GM21619 (cell line): ENCODE measurements around the gene ANGPT4.
"Not testable (repeated sequence)": the region's sequence is repeated elsewhere in the genome, so short reads cannot be mapped to it uniquely, and the experiment has no call there.

ENCODE experiments used
- ATAC-seq: cut with Tn5 transposase; IDR thresholded peaks from one replicate; pipeline ENCODE4 v1.9.1; 2021; ENCODE audit not compliant: unreplicated experiment

Gene ANGPT4

DNA sequence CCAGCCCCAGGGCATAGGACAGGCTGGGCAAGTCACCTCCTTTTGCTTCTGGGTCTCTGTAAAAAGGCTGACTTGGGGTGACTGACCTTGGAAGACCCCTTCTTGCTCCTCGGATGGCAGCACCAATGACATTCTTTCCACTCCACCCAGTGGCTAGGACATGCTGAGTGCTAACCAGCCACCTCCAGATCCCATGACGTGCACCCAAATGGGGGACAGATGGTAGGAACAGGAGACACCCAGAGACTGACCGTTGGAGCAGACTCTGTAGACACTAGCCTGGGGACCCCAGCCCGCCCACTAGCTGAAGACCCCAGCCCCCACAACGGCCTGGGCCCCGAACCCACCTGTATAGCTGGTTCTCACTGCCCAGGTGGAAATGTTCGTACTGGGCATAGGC lies 38.3 kb downstream of the ANGPT4 start:
- ATAC-seq = no peak

GRCh38 chr20:875115-875514 lies 41.0 kb downstream of the ANGPT4 start:
- no peak for ATAC-seq

- ATAC-seq = no peak
Measured at GRCh38 chr20:873875-874607, 42.1 kb downstream of the ANGPT4 start.

- ATAC-seq = no peak
Measured at GRCh38 chr20:872855-873520, 43.1 kb downstream of the ANGPT4 start.

GRCh38 chr20:871948-872347 lies 44.2 kb downstream of the ANGPT4 start:
- ATAC-seq = no peak

DNA sequence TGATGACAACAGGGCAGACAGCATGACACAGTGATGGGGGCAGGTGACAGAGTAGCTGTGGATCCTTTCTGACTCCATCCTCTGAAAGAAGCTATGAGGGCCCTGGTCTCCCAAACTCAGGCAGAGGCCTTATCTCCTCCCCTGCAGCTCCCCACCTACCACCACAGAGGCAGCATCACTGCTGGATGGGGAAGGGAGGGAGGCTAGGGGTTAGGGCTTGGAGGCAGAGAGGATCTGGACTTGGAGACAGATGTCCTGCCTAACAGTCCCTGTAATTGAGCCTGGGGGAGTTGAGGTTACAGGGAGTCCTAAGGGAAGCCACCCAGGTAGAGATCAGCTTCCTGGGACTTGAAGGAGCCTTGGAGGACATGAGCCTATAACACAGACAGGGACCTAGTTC lies 44.7 kb downstream of the ANGPT4 start:
- no peak for ATAC-seq

DNA sequence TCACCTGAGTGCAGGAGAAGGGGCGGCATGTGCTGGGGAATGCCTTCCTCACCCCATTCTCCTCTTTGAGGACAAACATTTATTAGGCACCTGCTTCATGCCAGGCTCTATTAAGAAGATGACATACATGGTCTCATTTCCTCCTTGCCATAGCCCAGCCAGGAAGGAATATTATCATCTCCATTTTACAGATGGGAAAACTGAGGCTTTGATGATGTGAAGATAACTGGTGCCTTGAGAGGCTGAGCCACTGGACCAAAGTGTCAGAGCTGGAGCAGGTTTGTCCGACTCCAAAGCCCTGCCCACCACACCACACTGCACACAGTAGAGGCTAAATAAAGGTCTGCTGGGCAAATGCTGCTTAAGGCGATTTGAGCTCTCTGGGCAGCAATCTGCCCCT lies 45.4 kb downstream of the ANGPT4 start:
- ATAC-seq = no peak

GRCh38 chr20:869606-870005 lies 46.5 kb downstream of the ANGPT4 start:
- no peak for ATAC-seq

DNA sequence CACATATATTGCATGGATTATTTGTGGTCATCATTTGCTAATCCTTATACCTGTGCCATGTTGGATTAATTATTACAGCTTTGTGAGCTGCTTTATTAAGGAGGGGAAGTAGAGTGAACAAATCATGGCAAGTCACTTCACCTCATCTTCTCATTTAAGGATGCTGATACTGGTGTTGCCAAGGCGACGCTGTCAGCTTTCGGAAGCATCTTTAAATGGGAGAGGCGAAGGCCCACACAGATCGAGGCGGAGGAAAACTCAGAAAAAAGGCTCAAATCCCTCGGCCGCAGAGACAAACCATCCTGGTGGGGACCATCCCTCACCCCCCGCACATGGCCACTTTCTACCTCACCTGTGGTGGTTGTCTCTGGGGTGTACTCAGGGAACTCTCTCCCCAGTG lies 47.9 kb downstream of the ANGPT4 start:
- no peak for ATAC-seq

- no peak for ATAC-seq
Measured at GRCh38 chr20:865440-865839, 50.7 kb downstream of the ANGPT4 start.

GRCh38 chr20:860891-861290 lies 55.2 kb downstream of the ANGPT4 start:
- no peak for ATAC-seq

- ATAC-seq = no peak
Measured at GRCh38 chr20:859751-860231, 56.3 kb downstream of the ANGPT4 start.

- ATAC-seq = no peak
Measured at GRCh38 chr20:858011-858410, 58.1 kb downstream of the ANGPT4 start.

DNA sequence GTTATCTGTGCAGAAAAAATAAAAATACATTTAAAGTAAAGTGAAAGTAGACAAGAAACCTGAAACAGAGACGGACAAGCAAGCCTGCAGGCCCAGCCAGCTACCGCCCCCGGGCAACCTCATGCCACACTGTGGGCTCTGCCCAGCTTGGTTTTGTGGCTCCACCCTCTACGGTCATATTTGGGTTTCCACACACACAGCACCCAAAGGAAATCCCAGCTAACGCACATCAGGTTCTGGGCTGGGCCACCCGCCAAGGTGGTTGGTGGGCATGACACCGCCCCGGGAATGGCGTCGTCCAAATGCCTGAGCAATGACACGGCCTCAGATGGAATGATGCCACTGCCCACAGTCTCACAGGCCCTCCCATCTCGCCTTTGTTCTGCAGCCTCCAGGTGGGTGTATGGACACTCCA lies 59.8 kb downstream of the ANGPT4 start:
- no peak for ATAC-seq

DNA sequence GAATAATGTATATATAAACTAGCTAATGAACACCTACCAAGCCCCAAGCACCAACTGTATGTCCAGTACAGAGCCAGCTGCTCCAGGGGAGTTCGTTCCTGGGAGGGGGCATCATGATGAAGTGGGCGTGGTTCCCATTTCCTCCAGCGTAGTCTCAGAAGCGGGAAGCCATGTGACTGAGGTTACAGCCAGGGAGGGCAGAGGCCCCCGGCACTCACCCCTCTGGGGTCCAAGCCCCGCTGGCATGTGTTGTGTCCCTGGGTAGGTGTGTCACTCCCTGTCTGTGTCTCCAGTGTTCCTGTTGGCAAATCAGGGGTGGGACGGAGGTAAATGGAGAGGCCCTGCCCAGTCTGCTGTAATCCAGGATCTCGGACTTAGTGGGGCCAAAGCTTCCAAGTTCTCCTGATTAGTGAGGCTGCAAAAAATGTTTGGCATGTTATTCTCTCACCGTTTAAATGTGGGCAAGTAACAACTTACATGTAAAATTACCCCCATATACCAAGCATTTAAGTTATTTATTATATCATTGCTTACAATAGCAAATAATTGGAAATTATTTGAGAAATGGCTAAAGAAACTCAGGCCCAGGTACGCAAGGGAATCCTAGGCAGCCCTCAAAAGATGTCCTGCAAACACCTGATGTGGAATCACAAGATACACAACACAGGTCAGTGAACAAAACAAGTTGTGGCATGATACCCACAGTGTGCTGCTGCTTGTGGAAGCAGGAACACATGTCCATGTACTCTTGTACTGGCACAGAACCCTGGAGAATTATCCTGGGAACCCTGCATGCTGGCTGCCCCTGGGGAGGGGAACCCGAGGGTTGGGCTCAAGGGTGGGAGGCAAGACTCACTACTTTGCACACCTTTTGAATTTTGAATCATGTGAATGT lies 60.4 kb downstream of the ANGPT4 start:
- no peak for ATAC-seq

DNA sequence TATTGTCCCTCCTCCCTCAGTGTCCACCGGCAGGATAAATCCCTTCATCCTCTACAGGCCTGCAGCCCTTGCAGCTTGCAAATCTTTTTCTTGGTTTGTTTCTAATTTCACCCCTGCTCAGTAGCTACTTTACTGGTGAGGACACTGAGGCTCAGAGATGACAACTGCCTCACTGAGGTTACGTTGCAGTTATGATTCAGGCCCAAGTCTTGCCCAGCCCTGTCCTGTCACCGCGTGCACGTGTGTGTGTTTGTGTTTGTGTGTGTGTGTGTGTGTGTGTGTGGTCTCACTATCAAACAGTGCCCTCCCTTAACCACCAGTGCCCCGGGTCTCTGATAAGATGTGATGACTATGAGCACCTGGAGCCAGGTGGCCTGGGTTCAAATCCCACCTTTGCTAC lies 61.5 kb downstream of the ANGPT4 start:
- ATAC-seq = no peak

DNA sequence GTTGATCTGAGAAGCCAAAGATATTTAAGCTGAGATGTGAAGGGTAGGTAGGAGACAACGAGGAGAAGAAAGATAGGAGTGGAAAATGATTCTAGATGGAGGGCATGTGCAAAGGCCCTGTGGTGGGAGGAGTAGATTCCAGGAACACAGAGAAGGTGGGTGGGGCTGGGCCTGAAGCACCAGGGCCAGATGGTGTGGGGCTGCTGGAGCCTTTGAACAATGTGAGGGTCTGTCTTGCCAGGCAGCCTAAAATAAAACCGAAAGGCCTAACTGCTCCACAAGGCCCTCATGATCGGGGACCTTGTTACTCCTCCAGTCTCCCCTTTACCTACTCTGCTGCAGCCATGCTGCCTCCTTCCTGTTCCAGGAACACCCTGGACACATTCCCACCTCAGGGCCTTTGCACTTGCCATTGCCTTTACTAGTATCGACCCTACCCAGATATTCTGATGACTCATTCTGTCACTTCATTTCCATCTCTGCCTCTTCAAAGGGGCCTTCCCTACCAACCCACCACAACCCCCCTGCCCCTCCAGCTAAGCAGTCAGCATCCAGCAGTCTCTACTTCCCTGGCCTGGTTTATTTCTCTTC lies 62.6 kb downstream of the ANGPT4 start:
- no peak for ATAC-seq

DNA sequence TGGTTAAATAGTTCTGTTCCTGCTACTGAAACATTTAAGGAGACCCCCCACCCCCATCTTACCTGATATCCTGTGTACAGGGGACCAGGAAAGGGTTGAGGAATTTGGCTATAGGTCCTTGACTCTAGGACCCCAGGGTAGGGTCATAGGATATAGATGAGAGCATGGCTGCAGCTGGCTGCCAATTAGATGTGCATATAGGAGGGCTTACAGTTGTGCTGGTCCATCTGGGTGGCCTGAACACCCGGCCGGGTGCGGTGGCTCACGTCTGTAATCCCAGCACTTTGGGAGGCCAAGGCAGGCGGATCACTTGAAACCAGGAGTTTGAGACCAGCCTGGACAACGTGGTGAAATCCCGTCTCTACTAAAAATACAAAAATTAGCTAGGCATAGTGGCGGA lies 67.4 kb downstream of the ANGPT4 start:
- ATAC-seq = not testable (repeated sequence)

DNA sequence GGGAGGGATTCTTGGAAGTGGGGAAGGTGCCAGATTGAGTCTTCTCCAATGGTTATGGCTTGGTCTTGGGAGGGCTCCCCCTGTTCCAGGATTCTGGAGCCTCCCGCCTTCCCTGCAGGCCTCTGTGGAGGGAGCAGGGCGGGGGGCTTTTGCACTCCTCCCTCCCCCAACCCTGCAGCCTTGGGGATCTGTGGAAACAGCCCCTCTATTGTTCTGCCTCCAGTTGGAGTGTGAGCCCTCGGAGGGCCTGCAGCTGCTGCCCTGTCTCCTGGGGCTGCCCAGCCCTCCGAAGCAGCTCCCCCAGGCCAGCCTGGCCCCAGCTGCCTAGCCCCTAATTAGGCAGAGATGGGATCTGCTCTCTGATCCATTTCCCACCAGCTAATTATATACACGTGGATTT lies 67.9 kb downstream of the ANGPT4 start:
- ATAC-seq = no peak

GRCh38 chr20:846894-847278 lies 69.2 kb downstream of the ANGPT4 start:
- ATAC-seq = no peak
